Measurements from ENCODE around the gene C8B.

DNA sequence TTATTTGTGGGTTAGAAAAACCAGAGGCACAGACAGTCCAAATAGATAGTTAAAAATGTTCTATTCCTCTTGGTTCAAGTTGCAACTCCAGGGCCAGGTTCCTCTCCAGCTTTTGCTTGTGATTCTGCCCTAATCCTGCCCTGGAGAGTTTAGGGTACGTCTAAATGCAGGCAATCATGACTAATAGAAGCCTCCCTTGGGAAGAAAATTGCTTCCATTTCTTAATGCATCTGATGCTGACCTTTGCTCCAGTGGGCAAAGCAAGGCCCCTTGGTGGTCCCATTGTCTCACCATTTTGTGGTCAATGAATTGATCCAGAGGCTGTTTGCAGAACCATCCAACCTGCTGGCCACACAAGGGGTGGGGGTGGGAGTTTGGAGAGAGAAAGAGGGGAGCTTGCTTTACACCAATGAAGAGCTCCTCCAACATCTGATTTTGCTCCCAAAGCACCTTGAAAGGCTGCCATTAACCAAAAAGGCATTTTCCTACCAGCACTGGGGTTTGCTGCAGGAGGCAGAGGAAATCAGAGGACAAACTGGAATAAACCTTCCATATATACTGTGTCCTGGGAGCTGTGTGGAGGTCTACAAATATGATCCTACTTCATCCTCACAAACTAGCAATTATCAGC is 31.3 kb downstream of the C8B start:
- TF ChIP-seq, protein P1, sequence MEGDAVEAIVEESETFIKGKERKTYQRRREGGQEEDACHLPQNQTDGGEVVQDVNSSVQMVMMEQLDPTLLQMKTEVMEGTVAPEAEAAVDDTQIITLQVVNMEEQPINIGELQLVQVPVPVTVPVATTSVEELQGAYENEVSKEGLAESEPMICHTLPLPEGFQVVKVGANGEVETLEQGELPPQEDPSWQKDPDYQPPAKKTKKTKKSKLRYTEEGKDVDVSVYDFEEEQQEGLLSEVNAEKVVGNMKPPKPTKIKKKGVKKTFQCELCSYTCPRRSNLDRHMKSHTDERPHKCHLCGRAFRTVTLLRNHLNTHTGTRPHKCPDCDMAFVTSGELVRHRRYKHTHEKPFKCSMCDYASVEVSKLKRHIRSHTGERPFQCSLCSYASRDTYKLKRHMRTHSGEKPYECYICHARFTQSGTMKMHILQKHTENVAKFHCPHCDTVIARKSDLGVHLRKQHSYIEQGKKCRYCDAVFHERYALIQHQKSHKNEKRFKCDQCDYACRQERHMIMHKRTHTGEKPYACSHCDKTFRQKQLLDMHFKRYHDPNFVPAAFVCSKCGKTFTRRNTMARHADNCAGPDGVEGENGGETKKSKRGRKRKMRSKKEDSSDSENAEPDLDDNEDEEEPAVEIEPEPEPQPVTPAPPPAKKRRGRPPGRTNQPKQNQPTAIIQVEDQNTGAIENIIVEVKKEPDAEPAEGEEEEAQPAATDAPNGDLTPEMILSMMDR (conservative IDR thresholded peaks at IDR 0.05): no peak
- TF ChIP-seq EZH2 (IDR thresholded peaks at IDR 0.05; ENCODE audit: low read depth): no peak

Measured in PC-9 (cell line).